ENCODE measurements around the gene SEZ6.

The SEZ6 gene, protein sequence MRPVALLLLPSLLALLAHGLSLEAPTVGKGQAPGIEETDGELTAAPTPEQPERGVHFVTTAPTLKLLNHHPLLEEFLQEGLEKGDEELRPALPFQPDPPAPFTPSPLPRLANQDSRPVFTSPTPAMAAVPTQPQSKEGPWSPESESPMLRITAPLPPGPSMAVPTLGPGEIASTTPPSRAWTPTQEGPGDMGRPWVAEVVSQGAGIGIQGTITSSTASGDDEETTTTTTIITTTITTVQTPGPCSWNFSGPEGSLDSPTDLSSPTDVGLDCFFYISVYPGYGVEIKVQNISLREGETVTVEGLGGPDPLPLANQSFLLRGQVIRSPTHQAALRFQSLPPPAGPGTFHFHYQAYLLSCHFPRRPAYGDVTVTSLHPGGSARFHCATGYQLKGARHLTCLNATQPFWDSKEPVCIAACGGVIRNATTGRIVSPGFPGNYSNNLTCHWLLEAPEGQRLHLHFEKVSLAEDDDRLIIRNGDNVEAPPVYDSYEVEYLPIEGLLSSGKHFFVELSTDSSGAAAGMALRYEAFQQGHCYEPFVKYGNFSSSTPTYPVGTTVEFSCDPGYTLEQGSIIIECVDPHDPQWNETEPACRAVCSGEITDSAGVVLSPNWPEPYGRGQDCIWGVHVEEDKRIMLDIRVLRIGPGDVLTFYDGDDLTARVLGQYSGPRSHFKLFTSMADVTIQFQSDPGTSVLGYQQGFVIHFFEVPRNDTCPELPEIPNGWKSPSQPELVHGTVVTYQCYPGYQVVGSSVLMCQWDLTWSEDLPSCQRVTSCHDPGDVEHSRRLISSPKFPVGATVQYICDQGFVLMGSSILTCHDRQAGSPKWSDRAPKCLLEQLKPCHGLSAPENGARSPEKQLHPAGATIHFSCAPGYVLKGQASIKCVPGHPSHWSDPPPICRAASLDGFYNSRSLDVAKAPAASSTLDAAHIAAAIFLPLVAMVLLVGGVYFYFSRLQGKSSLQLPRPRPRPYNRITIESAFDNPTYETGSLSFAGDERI

DNA sequence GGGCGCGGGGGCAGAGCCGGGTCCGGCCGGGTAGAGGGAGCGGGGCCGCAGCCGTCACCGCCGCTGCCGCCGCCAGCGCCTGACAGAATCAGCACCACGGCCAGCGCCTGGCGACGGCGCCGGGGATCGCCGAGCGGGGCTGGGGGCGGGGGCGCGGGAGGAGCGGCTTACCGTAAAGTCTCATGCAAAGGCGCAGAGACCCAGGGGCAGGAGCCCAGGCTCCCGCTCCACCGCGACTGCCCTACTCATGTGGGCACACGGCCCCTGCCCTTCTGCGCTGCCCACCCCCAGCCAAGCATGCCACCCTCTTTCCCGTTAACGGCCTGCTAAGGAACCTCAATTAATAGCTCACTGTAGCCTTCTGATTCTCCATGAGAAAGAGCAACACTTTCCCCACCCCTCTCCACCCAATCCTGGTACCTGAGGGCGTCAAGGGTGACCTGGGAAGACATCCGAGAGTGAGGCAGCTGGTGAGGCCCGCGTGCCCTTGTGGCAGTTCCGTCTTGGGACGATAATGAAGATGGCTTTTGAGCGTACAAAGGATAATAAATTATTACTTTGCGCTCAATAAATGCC is at the start of gene SEZ6:
Gene SEZ6, minus strand, starts transcription at position 98 of the 576 bp plus-strand sequence. CDS start 164 bp downstream, outside the sequence.
- DNase-seq (ENCODE audit: low read depth): peak; percentile 3

DNA sequence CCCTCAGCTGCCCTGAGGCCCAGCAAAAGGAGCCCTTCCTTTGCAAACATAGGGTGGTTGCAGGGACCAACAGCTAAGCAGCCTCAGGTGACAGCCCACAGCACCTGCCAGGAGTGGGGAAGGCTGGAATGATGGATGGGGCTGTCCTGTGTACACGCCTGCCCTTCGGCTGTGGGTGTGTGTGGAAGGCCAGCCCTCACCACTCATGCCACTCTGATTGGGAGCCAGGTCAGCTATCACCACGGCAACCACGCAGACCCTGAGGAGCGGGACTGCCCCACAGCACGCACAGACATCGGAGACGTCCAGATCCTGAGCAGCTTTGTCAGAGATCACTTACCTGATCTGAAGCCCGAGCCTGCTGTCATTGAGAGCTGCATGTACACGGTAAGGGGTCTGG is 49.0 kb upstream of the SEZ6 start:
- DNase-seq (ENCODE audit: low read depth): no peak

DNA sequence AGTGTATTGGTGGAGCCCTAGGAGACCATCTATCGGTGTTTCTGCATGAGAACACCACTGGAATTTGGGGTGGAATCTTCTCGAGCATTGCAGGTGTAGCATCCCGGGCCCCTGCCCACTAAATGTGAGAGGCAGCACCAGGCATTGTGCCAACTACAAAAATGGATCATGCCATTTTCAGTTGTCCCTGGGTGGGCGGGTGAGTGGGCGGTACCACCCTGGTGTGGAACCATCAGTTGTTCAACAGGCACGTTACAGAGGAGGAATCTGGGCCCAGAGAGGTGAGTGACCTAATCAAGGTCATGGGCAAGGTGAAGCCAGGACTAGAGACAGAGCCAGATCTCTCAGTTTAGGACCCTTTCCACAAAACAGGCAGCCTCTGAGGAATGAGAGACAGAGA is 45.9 kb upstream of the SEZ6 start:
- no peak for DNase-seq (ENCODE audit: low read depth)

DNA sequence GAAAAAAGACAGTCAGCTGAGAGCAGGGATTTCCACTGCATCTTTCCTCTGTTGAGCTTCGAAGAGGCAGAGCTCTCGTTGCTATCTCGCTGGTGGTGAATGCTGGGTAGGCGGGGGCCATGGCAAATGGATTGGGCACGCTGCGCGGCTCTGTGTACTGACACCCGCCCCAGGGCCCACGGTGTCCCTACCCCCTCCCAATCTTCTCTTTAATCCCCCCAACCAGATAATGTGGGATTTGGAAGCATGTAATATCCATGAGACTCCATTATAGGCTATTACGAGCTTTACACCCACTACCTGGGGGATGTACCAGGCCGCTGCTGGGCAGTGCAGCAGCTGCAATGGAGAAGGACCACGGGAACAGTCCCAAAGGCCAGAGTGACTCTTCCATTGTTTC is 45.4 kb upstream of the SEZ6 start:
- DNase-seq (ENCODE audit: low read depth): no peak

DNA sequence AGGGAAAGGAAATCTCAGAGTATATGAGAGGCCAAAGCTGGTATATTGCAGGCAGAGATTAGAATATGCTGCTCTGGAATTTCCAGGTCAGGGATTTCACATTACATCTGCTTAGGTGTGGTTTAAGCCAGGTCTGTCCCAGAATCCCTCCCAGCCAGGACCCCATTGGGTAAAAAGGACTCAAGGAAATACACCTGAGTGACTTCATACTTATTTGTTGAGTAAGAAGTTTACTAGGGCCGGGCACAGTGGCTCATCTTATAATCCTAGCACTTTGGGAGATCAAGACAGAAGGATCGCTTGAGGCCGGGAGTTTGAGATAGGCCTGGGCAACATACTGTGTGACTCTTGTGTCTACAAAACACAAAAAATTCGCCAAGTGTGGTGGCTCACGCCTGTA is 44.3 kb upstream of the SEZ6 start:
- no peak for DNase-seq (ENCODE audit: low read depth)

DNA sequence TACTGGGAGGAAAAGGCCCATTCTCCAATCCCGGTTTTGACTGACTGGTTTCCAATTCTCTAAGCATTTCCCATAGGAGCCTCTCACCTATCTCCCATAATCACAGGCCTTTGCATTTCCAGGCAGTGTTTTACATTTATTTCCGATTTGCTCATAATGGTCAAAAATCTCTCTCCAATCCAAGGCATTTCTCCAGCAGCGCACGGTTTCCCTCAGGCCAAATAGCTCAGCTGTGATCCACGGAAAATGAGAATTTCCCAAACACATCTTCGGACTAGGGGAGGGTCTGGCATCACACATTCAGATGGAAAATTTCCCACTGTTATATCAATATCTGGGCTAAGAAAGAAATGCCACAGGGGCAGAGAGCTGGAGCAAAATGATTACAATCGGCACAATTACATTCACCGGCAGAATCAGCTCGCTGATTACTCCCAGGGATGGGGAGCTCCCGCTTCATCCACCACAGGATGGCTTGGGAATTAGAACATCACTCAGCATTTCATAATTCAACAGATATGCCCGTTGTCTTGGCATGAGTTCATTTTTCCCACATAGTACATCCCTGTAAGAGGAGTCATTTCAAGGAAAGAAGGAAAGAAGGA is 43.8 kb upstream of the SEZ6 start:
- DNase-seq (ENCODE audit: low read depth): no peak

DNA sequence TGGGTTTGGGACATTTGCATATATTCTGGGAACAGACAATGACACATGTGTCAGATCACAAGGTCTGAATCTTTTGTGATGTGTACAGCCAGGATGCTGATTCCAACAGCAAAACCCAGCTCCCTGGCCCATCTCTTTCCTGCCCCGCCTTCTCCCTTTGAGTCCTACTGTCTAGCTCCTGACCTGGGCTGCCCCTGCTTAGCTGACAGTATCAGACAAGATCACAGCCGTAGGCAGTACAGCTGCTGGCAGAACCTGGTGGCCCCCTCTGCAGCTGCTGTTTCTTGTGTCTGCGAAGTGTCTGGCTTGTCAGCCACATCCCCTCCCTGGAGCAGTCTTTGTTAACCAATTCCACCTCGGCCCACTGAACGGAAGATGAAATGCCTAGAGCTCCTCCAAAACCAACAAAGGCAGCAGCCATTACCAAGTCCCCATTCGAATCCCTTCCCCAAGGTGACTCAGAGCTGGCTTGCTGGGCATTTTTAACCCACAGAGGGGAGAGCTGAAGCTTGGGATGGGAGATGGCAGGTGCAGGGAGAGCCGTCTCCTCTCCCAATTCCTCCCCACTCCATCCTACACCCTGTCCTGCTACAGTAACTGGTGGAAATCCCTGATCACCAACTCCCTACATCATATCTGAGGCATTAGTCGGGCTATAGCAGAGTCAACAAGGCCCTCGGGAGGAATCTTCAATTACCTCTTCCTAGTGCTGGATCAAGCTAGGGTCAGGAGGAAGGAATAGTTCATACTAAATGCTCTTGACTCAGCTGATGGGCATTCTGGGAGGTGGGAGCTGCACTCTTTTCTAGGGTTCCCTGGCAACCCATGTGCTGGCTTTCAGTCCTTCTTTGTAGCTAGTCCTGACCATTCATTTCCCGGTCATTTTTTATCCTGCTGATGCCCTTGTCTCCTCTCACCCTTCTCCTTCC is 42.9 kb upstream of the SEZ6 start:
- no peak for DNase-seq (ENCODE audit: low read depth)

DNA sequence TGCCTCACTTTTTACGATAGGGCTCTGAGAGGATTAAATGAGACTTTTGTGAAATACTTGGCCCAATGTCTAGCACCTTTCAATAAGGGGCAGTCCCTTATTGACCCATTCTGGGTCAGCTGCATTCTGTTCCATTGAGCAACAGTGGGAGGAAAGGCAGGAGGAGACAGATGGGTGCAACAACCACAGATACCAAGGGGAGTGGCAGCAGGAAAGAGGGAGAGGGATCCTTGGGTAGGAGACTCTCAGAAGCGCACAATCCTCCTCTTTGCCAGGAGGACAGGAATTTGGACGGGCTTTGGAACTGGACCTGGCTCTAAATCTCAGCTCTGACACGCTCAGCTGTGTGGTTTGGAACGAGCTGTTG is 40.6 kb upstream of the SEZ6 start:
- no peak for DNase-seq (ENCODE audit: low read depth)

DNA sequence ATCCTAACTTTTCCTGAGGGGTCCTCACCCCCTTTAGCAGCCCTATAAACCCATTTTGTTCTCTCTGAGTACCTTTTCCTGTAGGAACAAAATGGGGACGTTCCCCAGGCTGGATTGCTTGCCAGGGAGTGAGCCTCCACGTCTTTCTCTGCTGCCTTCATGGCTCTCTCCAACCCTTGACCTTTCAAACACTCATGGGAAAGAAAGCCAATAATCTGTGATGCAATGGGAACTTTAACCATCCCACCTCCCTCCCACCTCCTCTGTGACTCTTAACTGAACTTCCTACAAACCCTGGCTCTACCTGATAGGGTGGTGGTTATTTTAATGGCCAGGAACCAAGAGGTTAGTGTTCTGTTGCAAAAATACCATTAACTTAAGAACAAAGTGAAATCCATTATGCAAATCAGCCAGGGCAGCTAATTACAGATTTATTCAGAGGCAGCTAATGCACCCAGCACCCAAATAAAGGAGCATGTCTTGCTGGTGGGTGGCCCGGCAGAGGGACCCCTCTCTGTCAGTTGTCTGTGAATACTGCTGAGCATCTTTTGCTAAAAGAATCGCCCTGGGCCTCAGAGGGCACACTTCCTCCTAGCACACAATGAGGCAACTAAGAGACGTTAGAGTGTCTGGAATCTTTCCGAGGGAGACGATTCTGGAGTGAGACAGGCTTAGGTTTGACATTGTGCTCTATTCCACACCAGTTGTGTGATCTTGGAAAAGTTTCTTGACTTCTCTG is 40.1 kb upstream of the SEZ6 start:
- no peak for DNase-seq (ENCODE audit: low read depth)

DNA sequence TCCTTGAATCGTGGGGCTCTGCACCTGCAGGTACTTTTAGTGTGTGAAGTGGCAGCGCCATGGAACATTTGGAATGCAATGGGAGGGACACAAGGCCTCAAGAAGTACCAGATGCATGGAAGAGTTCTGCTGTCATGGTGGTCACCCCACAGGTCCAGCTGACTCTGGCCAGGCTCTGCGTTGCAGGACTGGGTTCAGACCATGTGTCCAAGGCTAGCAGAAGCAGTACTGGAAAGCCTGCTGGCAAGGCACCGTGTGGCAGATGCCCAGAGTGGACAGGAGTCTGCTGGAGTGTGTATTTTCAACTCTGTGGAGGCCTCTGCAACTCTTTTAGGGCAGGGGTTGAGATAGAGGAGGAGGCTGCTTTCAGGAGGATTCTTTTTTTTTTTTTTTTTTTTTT is 39.2 kb upstream of the SEZ6 start:
- DNase-seq (ENCODE audit: low read depth): no peak

DNA sequence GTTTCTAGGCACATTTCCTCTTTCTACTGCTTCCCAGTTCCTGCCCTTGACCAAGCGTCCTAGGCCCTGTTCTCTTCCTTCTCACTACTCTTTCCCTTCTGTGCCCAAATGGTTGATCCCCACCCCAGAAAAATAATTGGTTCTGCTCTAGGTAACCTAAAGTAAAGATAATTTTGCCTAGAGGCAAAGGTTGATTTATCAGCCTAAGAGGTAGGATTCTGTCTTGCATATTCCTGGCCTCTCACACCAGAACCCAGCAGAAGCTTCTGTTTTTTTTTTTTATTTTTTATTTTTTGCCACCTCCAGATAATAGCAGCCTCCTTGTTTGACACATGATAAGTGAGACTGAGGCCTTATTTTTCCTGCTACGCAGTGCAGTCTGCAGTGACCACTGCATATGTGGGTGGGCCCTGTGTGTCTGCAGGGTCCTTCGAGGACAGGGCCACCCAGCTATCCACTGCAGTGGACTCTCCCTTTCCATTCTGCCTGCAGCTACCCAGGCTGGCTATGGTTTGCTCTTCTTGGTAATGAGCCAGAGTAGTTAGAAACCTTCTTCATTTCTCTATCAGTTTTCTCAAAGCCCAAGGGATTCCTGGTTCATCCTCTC is 37.8 kb upstream of the SEZ6 start:
- DNase-seq (ENCODE audit: low read depth): no peak

DNA sequence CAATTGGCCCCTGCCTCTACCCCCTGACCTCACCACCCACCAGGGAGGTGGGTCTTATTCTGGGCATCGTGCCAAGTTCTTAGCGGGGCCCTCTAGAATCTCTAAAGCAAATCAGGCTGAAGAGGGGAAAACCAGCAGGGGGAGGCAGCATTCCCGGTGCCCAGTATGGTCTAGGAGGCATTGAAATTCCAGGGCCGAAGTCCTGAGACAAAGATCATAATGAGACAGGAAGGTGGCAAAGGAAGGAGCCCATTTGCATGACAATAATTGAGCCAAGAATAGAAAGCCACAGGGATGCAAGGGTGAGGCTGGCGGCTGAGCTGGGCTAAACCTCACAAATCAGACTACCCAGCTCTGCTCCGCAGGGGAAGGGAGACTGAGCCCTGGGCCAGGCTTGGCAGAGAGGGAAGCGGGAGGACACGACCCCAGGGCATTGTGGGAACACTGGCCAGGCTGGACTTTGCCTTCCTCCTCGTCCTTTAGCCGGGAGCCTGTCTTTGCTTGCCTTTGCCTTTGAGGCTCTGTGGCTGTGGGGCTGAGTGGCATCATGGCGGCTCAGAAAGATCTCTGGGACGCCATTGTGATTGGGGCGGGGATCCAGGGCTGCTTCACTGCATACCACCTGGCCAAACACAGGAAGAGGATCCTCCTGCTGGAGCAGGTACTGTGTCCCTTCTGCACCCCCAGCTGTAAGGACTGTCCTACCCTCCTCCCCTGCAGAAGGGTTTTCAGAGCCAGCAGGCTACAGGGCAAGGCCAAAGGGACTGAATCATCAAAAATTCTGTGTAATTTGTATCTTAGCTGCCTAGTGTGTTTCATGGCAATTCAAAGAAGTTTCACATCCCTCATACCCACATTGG is 37.1 kb upstream of the SEZ6 start, which contains the start of gene PIPOX:
Gene PIPOX, plus strand, starts transcription at position 463 of the 860 bp plus-strand sequence. Its CDS starts 85 bp downstream, at position 548.
- no peak for DNase-seq (ENCODE audit: low read depth)

DNA sequence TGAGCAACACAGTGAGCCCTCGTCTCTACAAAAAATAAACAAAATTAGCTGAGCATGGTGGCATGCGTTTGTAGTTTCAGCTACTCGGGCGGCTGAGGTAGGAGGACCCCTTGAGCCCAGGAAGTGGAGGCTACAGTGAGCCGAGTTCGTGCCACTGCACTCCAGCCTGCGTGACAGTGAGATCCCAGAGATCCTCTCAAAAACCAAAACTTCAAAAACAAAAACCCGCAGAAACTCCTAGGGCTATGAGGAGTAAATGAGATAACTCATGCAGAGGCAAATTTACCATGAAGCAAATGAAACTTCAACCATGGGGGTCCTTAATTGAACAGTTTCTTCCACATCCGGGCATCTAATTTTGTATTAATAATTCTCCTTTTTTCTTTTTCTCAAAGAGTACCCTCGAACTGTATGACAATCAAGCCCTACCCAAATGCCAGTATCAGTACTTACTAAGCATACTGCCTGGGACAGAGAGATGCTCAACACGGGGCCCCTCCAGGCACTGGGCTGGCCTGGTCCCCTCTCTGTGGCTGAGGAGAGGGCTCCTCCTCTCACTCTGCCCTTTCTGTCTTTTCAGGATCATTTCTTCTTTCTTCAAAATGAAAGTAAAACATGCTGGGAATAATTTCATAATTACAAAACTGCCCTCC is 36.3 kb upstream of the SEZ6 start:
- DNase-seq (ENCODE audit: low read depth): no peak

DNA sequence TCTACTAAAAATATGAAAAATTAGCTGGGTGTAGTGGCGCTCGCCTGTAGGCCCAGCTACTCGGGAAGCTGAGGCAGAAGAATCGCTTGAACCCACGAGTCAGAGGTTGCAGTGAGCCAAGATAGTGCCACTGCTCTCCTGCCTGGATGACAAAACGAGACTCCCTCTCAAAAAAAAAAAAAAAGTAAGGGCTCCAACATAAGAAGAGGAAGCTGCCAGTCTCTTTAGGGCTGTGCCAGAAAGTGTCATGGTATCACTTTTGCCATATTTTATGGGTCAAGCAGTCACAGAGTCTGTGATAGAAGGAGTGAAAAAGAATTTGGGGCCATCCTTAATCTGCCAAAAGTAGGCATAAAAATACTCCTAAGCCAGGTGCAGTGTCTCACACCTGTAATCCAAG is 35.7 kb upstream of the SEZ6 start:
- DNase-seq (ENCODE audit: low read depth): no peak

DNA sequence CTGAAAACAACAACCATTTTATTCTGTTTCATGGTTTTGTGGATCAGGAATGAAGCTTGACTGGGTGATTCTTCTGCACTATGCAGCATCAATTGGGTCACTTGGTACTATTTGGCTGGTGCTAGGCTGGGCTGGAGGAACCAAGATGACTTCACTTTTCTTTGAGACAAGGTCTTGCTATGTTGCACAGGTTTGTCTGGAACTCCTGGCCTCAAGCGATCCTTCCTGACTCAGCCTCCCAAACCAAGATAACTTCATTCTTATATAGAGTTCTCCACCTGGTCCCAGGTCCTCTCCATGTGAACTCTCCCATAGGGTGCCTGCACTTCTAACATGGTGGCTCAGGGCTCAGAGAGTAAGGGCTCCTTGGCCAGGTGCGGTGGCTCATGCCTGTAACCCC is 35.3 kb upstream of the SEZ6 start:
- no peak for DNase-seq (ENCODE audit: low read depth)

DNA sequence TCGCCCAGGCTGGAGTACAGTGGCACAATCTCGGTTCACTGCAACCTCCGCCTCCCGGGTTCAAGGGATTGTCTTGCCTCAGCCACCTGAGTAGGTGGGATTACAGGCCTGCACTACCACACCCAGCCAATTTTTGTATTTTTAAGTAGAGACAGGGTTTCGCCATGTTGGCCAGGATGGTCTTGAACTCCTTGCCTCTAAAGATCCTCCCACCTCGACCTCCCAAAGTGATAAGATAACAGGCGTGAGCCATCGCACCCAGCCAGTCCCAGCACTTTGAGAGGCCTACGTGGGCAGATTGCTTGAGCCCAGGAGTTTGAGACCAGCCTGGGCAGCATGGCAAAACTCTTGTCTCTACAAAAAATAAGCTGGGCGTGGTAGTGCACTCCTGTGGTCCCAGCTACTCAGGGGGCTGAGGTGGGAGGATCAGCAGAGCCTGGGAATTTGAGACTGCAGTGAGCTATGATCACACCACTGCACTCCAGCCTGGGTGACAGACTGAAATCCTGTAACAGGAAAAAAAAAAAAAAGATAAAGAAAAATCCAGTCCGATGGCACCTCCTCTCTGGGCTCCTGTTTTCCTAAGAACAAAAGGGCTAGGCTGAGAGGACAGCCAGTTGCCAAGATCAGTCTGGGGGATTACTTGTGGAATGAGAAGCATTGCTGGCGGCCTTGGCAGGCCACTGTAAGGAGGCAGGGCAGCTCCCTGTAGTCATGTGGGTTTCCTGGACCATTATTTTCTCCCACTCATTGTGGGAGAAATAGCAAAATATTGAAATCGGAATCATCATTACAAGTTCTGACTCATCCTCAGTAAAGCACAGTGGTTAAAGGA is 34.1 kb upstream of the SEZ6 start:
- DNase-seq (ENCODE audit: low read depth): peak; percentile 83

DNA sequence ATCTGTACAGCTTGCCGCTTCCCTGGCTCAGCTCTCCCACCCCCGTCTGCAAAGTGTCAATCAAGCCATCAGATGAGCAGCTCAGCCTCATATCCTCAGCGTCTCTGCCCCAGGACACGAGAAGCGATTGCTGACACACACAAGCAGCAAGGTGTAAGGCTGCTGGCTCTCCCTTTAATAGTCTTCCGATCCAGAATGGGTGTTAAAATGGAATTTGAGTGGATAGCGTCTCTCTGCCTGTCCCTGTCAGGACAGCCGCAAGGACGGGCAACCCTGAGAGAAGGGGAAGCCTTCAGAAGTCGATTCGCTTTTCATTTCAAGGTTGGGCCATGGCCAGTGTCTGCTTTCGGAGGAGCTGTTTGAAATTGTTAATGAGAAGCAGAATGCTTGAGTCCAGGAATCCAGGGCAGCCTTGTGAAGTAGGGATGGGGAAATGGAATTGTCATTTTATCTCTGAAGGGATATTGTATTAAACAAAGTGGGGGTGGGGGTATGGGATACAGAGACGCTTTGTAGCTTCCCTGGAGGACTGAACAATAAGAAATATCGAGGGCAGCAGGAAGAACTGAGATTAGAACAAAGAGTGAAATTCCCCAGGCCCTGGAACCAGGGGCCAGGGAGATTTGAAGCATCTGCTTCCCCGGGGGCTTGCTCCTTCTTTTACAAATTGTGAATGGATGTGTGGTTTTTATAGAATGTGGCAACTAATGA is 32.4 kb upstream of the SEZ6 start:
- DNase-seq (ENCODE audit: low read depth): no peak
